OCI-LY1 (cell line): ENCODE measurements around the gene SYNDIG1.

Experiments
- H2AFZ ChIP-seq: fragments of 200-600 bp; sonication (generic), shearing (Covaris generic); 2 replicates; pipeline ENCODE4 v1.6.0; 2014; ENCODE audit warnings: antibody characterized with exemption, mild to moderate bottlenecking, low read length
- H3F3A ChIP-seq: fragments of 200-600 bp; sonication (generic), shearing (Covaris generic); 2 replicates; pipeline ENCODE4 v1.6.0; 2014; ENCODE audit warnings: mild to moderate bottlenecking, antibody characterized with exemption, low read length, moderate library complexity; ENCODE audit not compliant: insufficient read depth
- H3K27ac ChIP-seq: fragments of 200-600 bp; sonication (generic); 2 replicates; pipeline ENCODE4 v1.5.1; 2014; ENCODE audit warnings: low read length, mixed run types, mild to moderate bottlenecking, low read depth; ENCODE audit not compliant: poor library complexity, severe bottlenecking
- H3K27me3 ChIP-seq: fragments of 200-600 bp; sonication (generic); 2 replicates; pipeline ENCODE4 v1.6.0; 2014; ENCODE audit warnings: antibody characterized with exemption, mild to moderate bottlenecking, low read length, moderate library complexity; ENCODE audit not compliant: insufficient read depth
- H3K36me3 ChIP-seq: fragments of 200-600 bp; sonication (generic); 2 replicates; pipeline ENCODE4 v1.6.1; 2014; ENCODE audit warnings: mild to moderate bottlenecking, antibody characterized with exemption, low read length, moderate library complexity, mixed read lengths; ENCODE audit not compliant: insufficient read depth
- H3K4me1 ChIP-seq: fragments of 200-600 bp; sonication (generic); 2 replicates; pipeline ENCODE4 v1.5.1; 2014; ENCODE audit warnings: mild to moderate bottlenecking, low read length, moderate library complexity; ENCODE audit not compliant: insufficient read depth, severe bottlenecking
- H3K4me2 ChIP-seq: fragments of 200-600 bp; sonication (generic), shearing (Covaris generic); 2 replicates; pipeline ENCODE4 v1.6.1; 2014; ENCODE audit warnings: low read length
- H3K4me3 ChIP-seq: fragments of 200-600 bp; sonication (generic); 2 replicates; pipeline ENCODE4 v1.5.1; 2014; ENCODE audit warnings: low read length, low read depth, mild to moderate bottlenecking, mixed read lengths; ENCODE audit not compliant: poor library complexity, severe bottlenecking
- H3K79me2 ChIP-seq: fragments of 200-600 bp; shearing (Covaris generic); 2 replicates; pipeline ENCODE4 v1.6.1; 2016; ENCODE audit warnings: mixed run types, low read length, mixed read lengths; ENCODE audit not compliant: insufficient read depth
- H3K9ac ChIP-seq: fragments of 200-600 bp; sonication (generic), shearing (Covaris generic); 2 replicates; pipeline ENCODE4 v1.6.1; 2014; ENCODE audit warnings: mild to moderate bottlenecking, low read length, mixed read lengths
- H3K9me2 ChIP-seq: fragments of 200-600 bp; sonication (generic), shearing (Covaris generic); 2 replicates; pipeline ENCODE4 v1.6.1; 2014; ENCODE audit warnings: low read depth, mild to moderate bottlenecking, low read length, mixed read lengths
- H3K9me3 ChIP-seq: fragments of 200-600 bp; shearing (Covaris generic); 2 replicates; pipeline ENCODE4 v1.6.1; 2014; ENCODE audit warnings: low read length, mixed read lengths
- H4K20me1 ChIP-seq: fragments of 200-600 bp; sonication (generic), shearing (Covaris generic); 2 replicates; pipeline ENCODE4 v1.6.0; 2016; ENCODE audit warnings: mild to moderate bottlenecking, low read length; ENCODE audit not compliant: insufficient read depth
- CTCF ChIP-seq: fragments of 200-600 bp; sonication (generic), shearing (Covaris generic); IDR thresholded peaks from 2 replicates; pipeline ENCODE4 v1.5.1; 2017; ENCODE audit warnings: mild to moderate bottlenecking, antibody characterized with exemption, low read length, moderate library complexity, mixed read lengths
- EZH2 ChIP-seq: fragments of 200-600 bp; sonication (generic), shearing (Covaris generic); IDR thresholded peaks from 2 replicates; pipeline ENCODE4 v1.8.0; 2017; ENCODE audit warnings: borderline replicate concordance, mixed run types, mild to moderate bottlenecking, antibody characterized with exemption, low read length, moderate library complexity, mixed read lengths

The SYNDIG1 gene

GRCh38 chr20:24425523-24426135 is 43.8 kb upstream of the SYNDIG1 start:
- Histone ChIP-seq H3K4me3 (no peak overlapping the region), H2AFZ (no peak overlapping the region)
- TF ChIP-seq EZH2, result no peak
- TF ChIP-seq CTCF, result no peak

GRCh38 chr20:24431279-24432045 is 38.0 kb upstream of the SYNDIG1 start:
- TF ChIP-seq CTCF (no peak), EZH2 (no peak)
- no peak overlapping the region for H3K4me3 ChIP-seq
- H3K27ac ChIP-seq, result no peak overlapping the region
- H3K9ac ChIP-seq, result no peak overlapping the region
- no peaks in the 10 kb centered on the region for H3K79me2 ChIP-seq
- no peaks in the 10 kb centered on the region for H4K20me1 ChIP-seq
- no peaks in the 10 kb centered on the region for H3K27me3 ChIP-seq
- H3K4me2 ChIP-seq, result no peak overlapping the region
- H3K9me3 ChIP-seq, result no peaks in the 10 kb centered on the region
- no peaks in the 10 kb centered on the region for H3K36me3 ChIP-seq
- H3K9me2 ChIP-seq, result no peaks in the 10 kb centered on the region
- no peak overlapping the region for H2AFZ ChIP-seq
- H3K4me1 ChIP-seq, result no peaks in the 10 kb centered on the region
- no peaks in the 10 kb centered on the region for H3F3A ChIP-seq

More at GRCh38 chr20:24425523-24426135, 43.8 kb upstream of the SYNDIG1 start:
- H3K4me1 ChIP-seq, result no peaks in the 10 kb centered on the region
- no peaks in the 10 kb centered on the region for H3K79me2 ChIP-seq
- no peaks in the 10 kb centered on the region for H3F3A ChIP-seq
- no peak overlapping the region for H3K4me2 ChIP-seq
- H4K20me1 ChIP-seq, result no peaks in the 10 kb centered on the region
- H3K36me3 ChIP-seq, result no peaks in the 10 kb centered on the region
- no peak overlapping the region for H3K9ac ChIP-seq
- no peaks in the 10 kb centered on the region for H3K9me2 ChIP-seq
- H3K27ac ChIP-seq, result no peak overlapping the region
- no peaks in the 10 kb centered on the region for H3K27me3 ChIP-seq
- H3K9me3 ChIP-seq, result no peaks in the 10 kb centered on the region

- Histone ChIP-seq H3F3A (no peaks in the 10 kb centered on the region), H3K9me3 (no peaks in the 10 kb centered on the region), H3K9me2 (no peaks in the 10 kb centered on the region), H3K9ac (no peak overlapping the region), H3K36me3 (no peaks in the 10 kb centered on the region), H3K27ac (no peak overlapping the region), H3K79me2 (no peaks in the 10 kb centered on the region), H2AFZ (no peak overlapping the region), H3K4me3 (no peak overlapping the region), H3K4me2 (no peak overlapping the region), H4K20me1 (no peaks in the 10 kb centered on the region), H3K4me1 (no peaks in the 10 kb centered on the region), H3K27me3 (no peaks in the 10 kb centered on the region)
- TF ChIP-seq EZH2, result no peak
- TF ChIP-seq CTCF, result no peak
Observed at GRCh38 chr20:24432046-24432442, 37.4 kb upstream of the SYNDIG1 start.
